Adrenal gland (tissue), 12 donors: ENCODE measurements around the gene EPHB6. TPM values are rescaled to one million over a fixed set of nuclear protein-coding genes. Genes with fewer than 3 reads are reported as not detected.

Experiments
- DNase-seq, 7 donors: peaks; one replicate each; pipeline ENCODE4 v3.0.0-alpha.2; 2019 to 2020
- H3K27ac ChIP-seq, 5 donors: fragments of 200-600 bp; sonication (generic) in 4 of 5; 1 replicate in 3 of 5; 2 replicates in 2 of 5; pipeline versions ENCODE4 v1.5.1 to v1.8.0; 2016 to 2020; ENCODE audit warnings: mild to moderate bottlenecking in 1 of 5
- H3K27me3 ChIP-seq: fragments of 200-600 bp; 2 replicates; pipeline ENCODE4 v1.8.0; 2021
- H3K36me3 ChIP-seq, 2 donors: fragments of 200-600 bp; replicated peaks in 1 of 2; 1 replicate in 1 of 2; 2 replicates in 1 of 2; pipeline versions ENCODE4 v1.5.1 to v1.8.0; 2018 to 2022
- H3K4me1 ChIP-seq, 2 donors: fragments of 200-600 bp; replicated peaks in 1 of 2; 1 replicate in 1 of 2; 2 replicates in 1 of 2; pipeline versions ENCODE4 v1.5.1 to v1.8.0; 2018 to 2021
- H3K4me3 ChIP-seq, 4 donors: fragments of 200-600 bp; sonication (generic) in 3 of 4; one replicate each; pipeline ENCODE4 v1.5.1; 2016 to 2018
- H3K9me3 ChIP-seq, 3 donors: fragments of 200-600 bp; sonication (generic) in 1 of 3; replicated peaks in 1 of 3; 1 replicate in 2 of 3; 2 replicates in 1 of 3; pipeline versions ENCODE4 v1.5.1 to v1.8.0; 2016 to 2021
- POLR2A ChIP-seq, 2 donors: fragments of 450-650 bp; IDR thresholded peaks; one replicate each; pipeline ENCODE4 v1.6.1; 2017; ENCODE audit warnings: antibody characterized with exemption in 2 of 2, mild to moderate bottlenecking in 2 of 2, moderate library complexity in 1 of 2
- WGBS, 4 donors: extraction: QIAGEN DNeasy Blood & Tissue Kit in 2 of 4; methylation state at CpG; one replicate each; pipeline versions ENCODE4 v1.1.5 to v1.1.7; 2013 to 2017; 5-methylcytosine and 5-hydroxymethylcytosine counted together
- intact Hi-C, 2 donors: fragments of 100-400 bp; cut with DNase I; formaldehyde crosslinking; loops; one replicate each; pipeline versions ENCODE4 v1.14.1 to v1.15.0; 2022 to 2023
- polyA plus RNA-seq, 3 donors: library from polyadenylated mRNA; stranded (reverse); fragments of 200-250 nt in 2 of 3; fragments of 350-450 nt in 1 of 3; fragmentation: Illumina TruSeq in 1 of 3; extraction: RNeasy Lipid Tissue Mini Kit (QIAGEN cat#74804) in 1 of 3; gene quantifications; one replicate each; pipeline ENCODE4 v1.2.3, GENCODE V29; 2013 to 2014
- total RNA-seq, 9 donors: library from RNA; depleted of rRNA in 4 of 9; stranded (reverse); fragments of >200 nt in 4 of 9; fragments of 120-200 nt in 1 of 9; fragmentation: NEBNext Ultra II Directional in 1 of 9; extraction: Animal tissue kit (Norgen Biotek cat#: 25700) in 1 of 9; gene quantifications; one replicate each; pipeline versions ENCODE4 v1.1.0 to v1.2.4, GENCODE V29; 2013 to 2023
- TF ChIP-seq, protein P1 (sequence below), 6 experiments: fragments of 450-650 bp in 4 of 6; fragments of 200-600 bp in 2 of 6; sonication (generic) in 1 of 6; IDR thresholded peaks; 1 replicate in 5 of 6; 2 replicates in 1 of 6; pipeline versions ENCODE4 v1.5.1 to v1.8.0; 2016 to 2021; ENCODE audit warnings: antibody characterized with exemption in 6 of 6, mild to moderate bottlenecking in 2 of 6, moderate library complexity in 1 of 6
- donor health status: healthy with polysubstance abuse.
- donor health status: Bipolar disorder and iron deficiency.
- donor health status: DM: yes; HTN: yes; CAD: no.
- donor health status: DM: no; HTN: no; CAD: no.
- donor health status: DM: no; HTN: no; CAD: no.
- donor health status: DM: yes; HTN: yes; CAD: no.

Gene EPHB6
- total and polyA plus RNA-seq, 12 donors: 0.78 to 17.2 (median 3.7) TPM

DNA sequence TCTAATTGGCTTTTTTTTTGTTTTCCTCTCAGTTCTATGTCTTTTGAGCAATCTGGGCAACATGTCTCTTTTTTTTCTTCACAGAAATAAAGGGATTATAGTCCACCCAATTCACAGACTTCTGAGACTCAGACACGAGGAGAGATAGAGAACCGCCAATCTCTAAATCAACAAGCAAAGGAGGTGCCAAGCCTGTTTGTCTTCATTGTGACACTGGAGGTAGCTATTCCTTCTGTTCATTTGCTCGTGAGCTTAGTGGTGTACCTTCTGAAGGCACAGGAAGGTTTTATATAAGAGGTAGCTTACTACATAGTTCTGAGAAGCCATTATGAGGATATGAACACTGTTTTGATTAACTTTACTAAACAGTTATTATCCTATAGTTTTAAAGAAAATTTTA lies 6.1 kb downstream of the EPHB6 start:
- no peak overlapping the region for H3K27ac ChIP-seq
- intact Hi-C loops: no loop called here
- TF ChIP-seq, protein P1, sequence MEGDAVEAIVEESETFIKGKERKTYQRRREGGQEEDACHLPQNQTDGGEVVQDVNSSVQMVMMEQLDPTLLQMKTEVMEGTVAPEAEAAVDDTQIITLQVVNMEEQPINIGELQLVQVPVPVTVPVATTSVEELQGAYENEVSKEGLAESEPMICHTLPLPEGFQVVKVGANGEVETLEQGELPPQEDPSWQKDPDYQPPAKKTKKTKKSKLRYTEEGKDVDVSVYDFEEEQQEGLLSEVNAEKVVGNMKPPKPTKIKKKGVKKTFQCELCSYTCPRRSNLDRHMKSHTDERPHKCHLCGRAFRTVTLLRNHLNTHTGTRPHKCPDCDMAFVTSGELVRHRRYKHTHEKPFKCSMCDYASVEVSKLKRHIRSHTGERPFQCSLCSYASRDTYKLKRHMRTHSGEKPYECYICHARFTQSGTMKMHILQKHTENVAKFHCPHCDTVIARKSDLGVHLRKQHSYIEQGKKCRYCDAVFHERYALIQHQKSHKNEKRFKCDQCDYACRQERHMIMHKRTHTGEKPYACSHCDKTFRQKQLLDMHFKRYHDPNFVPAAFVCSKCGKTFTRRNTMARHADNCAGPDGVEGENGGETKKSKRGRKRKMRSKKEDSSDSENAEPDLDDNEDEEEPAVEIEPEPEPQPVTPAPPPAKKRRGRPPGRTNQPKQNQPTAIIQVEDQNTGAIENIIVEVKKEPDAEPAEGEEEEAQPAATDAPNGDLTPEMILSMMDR (IDR thresholded peaks at IDR 0.05): no peak
- TF ChIP-seq POLR2A (IDR thresholded peaks at IDR 0.05): no peak
- no peaks in the 10 kb centered on the region for H3K27me3 ChIP-seq
- no peaks in the 10 kb centered on the region for H3K4me1 ChIP-seq
- H3K9me3 ChIP-seq: no peaks in the 10 kb centered on the region
- no peaks in the 10 kb centered on the region for H3K36me3 ChIP-seq
- DNase-seq: no peak
- H3K4me3 ChIP-seq: no peak overlapping the region
- WGBS, 4 donors: 60 to 72% (median 70%) methylated on average over 3 of the region's 3 CpGs

DNA sequence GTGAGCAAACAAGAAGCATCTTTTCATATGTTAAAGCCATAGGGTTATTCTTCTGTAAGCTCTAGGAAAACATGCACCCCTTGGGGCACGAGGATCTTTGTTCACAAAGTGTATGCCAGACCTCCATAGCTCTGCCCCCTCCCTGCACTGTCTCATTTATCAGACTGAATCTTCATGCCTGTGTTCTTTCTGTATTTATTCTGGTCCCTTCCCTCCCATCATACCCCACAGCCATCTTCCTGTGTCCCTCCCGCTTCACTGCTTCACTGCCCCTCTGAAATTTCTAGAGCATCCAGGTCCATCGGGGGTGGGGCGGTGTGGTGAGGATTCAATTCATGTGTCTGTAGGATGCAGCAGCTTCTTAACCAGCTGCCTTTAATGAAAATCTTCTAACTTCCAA lies 7.5 kb downstream of the EPHB6 start:
- H3K4me1 ChIP-seq: no peaks in the 10 kb centered on the region
- no peaks in the 10 kb centered on the region for H3K27me3 ChIP-seq
- no peak for DNase-seq
- H3K27ac ChIP-seq: no peak overlapping the region
- H3K36me3 ChIP-seq: no peaks in the 10 kb centered on the region
- H3K4me3 ChIP-seq: no peak overlapping the region
- 78 to 86% (median 82%) methylated on average over 4 of the region's 4 CpGs for WGBS, 4 donors
- intact Hi-C loops: no loop called here
- no peak for TF ChIP-seq POLR2A (IDR thresholded peaks at IDR 0.05)
- TF ChIP-seq, protein P1 (IDR thresholded peaks at IDR 0.05): no peak
- H3K9me3 ChIP-seq: no peaks in the 10 kb centered on the region

DNA sequence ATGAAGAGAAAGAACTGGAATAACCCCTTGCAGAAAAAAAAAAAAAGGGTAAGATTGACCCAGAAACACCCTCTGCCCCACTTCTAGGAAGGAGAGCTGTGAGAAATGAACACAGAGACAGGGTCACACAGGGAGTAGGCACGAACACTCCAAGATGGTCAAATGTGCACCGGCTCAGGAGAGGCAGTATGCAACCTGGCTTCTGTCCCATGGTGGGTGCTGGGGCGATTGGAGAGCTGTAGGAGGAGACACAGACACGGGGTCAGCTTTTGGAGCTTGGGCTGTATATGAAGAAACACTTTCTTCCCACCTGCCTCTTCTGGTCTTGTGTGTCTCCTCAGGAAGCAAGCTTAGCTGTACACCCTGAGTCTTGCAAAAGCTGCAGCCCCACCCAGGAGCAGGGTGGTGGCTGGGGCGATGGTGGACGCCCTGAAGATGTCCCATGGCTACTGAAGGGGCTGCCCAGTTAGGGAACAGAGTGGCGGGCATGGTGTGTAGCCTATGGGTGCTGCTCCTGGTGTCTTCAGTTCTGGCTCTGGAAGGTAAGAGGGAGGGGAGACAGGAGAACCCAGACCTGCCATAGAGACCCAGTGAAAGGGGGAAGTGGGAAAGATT lies 8.0 kb downstream of the EPHB6 start:
- no peaks in the 10 kb centered on the region for H3K9me3 ChIP-seq
- TF ChIP-seq, protein P1 (IDR thresholded peaks at IDR 0.05): no peak
- no peak for TF ChIP-seq POLR2A (IDR thresholded peaks at IDR 0.05)
- H3K27ac ChIP-seq: no peak overlapping the region
- H3K4me1 ChIP-seq: no peaks in the 10 kb centered on the region
- WGBS, 4 donors: 65 to 84% (median 78%) methylated on average over 7 of the region's 7 CpGs
- no peak for DNase-seq
- no peaks in the 10 kb centered on the region for H3K27me3 ChIP-seq
- H3K36me3 ChIP-seq: no peaks in the 10 kb centered on the region
- no peak overlapping the region for H3K4me3 ChIP-seq
- intact Hi-C loops: no loop called here

DNA sequence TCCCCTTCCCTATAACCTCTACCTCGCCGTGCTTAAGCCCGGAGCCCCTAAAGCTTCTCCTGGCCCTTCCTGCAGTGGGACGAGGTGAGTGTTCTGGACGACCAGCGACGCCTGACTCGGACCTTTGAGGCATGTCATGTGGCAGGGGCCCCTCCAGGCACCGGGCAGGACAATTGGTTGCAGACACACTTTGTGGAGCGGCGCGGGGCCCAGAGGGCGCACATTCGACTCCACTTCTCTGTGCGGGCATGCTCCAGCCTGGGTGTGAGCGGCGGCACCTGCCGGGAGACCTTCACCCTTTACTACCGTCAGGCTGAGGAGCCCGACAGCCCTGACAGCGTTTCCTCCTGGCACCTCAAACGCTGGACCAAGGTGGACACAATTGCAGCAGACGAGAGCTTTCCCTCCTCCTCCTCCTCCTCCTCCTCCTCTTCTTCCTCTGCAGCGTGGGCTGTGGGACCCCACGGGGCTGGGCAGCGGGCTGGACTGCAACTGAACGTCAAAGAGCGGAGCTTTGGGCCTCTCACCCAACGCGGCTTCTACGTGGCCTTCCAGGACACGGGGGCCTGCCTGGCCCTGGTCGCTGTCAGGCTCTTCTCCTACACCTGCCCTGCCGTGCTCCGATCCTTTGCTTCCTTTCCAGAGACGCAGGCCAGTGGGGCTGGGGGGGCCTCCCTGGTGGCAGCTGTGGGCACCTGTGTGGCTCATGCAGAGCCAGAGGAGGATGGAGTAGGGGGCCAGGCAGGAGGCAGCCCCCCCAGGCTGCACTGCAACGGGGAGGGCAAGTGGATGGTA lies 9.2 kb downstream of the EPHB6 start:
- intact Hi-C loops: no loop called here
- Histone ChIP-seq H3K27ac (no peak overlapping the region), H3K9me3 (no peaks in the 10 kb centered on the region), H3K27me3 (no peaks in the 10 kb centered on the region), H3K4me1 (no peaks in the 10 kb centered on the region), H3K4me3 (no peak overlapping the region), H3K36me3 (no peaks in the 10 kb centered on the region)
- WGBS, 4 donors: 81 to 84% (median 84%) methylated on average over 24 to 37 of the region's 37 CpGs
- no peak for DNase-seq
- TF ChIP-seq, protein P1 (IDR thresholded peaks at IDR 0.05): no peak
